Spleen (tissue), 7 donors: Measurements from ENCODE around the gene RORC.

Experiments used
- POLR2A ChIP-seq, 3 donors: fragments of 450-650 bp; IDR thresholded peaks; one replicate each; pipeline ENCODE4 v1.5.1; 2017; ENCODE audit warnings: antibody characterized with exemption in 3 of 3, mild to moderate bottlenecking in 1 of 3
- POLR2AphosphoS5 ChIP-seq, 3 donors: sonication (generic); formaldehyde crosslinking; IDR thresholded peaks; one replicate each; pipeline ENCODE4 v1.5.1; 2017; ENCODE audit warnings: antibody characterized with exemption in 3 of 3
- TF ChIP-seq, protein P1 (sequence below), 11 experiments: fragments of 200-600 bp in 7 of 11; fragments of 450-650 bp in 4 of 11; sonication (generic) in 4 of 11; IDR thresholded peaks in 8 of 11; conservative IDR thresholded peaks in 3 of 11; 1 replicate in 7 of 11; 2 replicates in 4 of 11; pipeline versions ENCODE4 v1.4.0 to v1.8.0; 2016 to 2021; ENCODE audit warnings: antibody characterized with exemption in 11 of 11, inconsistent platforms in 4 of 11, mild to moderate bottlenecking in 1 of 11
- donor health status: DM: no; HTN: no; CAD: no; lungs with moderate emphysema.
- donor health status: DM: no; HTN: no; CAD: no.
- donor health status: DM: no; HTN: no; CAD: no.

- TF ChIP-seq, protein P1, sequence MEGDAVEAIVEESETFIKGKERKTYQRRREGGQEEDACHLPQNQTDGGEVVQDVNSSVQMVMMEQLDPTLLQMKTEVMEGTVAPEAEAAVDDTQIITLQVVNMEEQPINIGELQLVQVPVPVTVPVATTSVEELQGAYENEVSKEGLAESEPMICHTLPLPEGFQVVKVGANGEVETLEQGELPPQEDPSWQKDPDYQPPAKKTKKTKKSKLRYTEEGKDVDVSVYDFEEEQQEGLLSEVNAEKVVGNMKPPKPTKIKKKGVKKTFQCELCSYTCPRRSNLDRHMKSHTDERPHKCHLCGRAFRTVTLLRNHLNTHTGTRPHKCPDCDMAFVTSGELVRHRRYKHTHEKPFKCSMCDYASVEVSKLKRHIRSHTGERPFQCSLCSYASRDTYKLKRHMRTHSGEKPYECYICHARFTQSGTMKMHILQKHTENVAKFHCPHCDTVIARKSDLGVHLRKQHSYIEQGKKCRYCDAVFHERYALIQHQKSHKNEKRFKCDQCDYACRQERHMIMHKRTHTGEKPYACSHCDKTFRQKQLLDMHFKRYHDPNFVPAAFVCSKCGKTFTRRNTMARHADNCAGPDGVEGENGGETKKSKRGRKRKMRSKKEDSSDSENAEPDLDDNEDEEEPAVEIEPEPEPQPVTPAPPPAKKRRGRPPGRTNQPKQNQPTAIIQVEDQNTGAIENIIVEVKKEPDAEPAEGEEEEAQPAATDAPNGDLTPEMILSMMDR (IDR thresholded peaks at IDR 0.05 in 8 of 11, conservative IDR thresholded peaks at IDR 0.05 in 3 of 11), result no peak
- TF ChIP-seq POLR2A (IDR thresholded peaks at IDR 0.05), result no peak
- no peak for TF ChIP-seq POLR2AphosphoS5 (IDR thresholded peaks at IDR 0.05)
Observed at GRCh38 chr1:151829352-151830046, 2.1 kb downstream of the RORC start.
